Activated CD4-positive, CD25-positive, alpha-beta regulatory T cell treated with anti-CD3 and anti-CD28 coated beads, Interleukin-2, amount 50 U/mL, for 24 hours (primary cell): ENCODE data around the gene ZFR.
A peak's percentile ranks its signal among the peaks of the same experiment; 100 is the strongest.
"Not testable (repeated sequence)": the region's sequence is repeated elsewhere in the genome, so short reads cannot be mapped to it uniquely, and the experiment has no call there.

Experiments used
- ATAC-seq, 2 donors: fragments of 150-1000 bp; cut with Tn5 transposase; one replicate each; pipeline ENCODE4 v1.10.0; 2021; ENCODE audit warnings: mild to moderate bottlenecking in 1 of 2, moderate library complexity in 1 of 2

The ZFR gene

DNA sequence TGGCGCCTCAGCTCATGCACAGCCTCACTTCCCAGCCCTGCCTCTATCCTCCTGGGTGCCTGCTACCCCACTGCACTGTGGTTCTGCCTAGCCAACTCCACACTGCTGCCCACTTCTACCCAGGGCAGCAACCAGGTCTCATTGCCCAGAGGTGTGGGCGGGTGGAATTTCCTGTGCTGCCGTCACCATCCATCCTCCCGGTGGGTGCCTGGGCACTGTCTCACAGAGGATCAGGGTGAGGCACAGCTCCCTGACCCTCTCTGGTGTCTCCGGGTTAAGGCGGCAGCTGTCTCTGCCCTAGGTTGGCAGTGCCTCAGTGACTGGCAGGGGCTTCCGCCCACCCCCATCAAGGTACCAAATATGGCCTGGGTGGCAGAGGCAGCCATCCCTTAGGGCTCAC lies 127.5 kb downstream of the ZFR start:
- ATAC-seq: no peak

DNA sequence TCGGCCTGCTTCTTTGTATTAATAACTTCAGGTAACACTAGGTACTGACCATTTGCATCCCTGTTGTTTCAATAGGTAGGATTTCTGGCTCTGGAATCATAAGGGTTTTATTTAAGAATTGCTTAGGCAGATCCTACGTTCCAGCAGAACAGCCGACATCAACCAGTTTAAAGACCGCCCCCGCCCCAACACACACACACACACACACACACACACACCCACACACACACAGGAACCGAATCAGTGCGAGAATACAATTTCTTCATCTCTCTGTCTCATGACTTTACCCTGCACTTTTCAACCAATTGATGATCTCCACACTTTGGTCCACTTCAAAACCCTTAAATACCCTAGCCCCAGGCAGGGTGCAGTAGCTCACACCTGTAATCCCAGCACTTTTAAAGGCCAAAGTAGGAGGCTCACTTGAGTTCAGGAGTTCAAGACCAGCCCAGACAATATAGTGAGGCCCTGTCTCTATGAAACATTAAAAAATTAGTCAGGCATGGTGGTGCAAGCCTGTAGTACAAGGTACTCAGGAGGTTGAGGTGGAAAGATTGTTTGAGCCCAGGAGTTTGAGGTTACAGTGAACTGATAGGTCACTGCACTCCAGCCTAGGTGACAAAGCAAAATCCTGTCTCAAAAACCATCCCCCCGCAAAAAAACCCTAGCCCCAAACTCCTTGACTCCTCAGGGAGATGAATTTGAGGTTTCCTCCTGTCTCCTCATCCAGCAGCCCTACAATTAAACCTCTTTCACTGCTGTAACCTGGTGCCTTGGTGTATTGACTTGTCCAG lies 129.1 kb downstream of the ZFR start:
- no peak for ATAC-seq

DNA sequence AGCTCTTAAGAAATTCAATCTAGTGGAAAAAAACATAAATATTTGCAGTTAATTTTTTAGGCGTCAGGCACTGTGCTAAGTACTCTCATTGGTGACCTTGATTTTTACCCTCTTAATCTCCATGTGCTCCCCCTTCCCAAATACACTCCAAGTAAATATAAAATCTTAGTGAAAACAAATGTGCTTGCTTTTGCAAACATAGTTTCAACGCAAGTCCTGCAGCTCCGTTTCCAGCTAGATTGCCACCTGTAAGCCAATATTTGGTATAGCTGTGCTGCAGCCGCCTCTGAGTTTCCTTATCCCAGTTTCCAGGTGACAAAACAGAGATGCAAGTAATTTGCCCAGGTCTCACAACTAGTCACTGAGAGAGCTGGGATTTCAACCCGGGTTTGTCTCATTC lies 129.9 kb downstream of the ZFR start:
- no peak for ATAC-seq

DNA sequence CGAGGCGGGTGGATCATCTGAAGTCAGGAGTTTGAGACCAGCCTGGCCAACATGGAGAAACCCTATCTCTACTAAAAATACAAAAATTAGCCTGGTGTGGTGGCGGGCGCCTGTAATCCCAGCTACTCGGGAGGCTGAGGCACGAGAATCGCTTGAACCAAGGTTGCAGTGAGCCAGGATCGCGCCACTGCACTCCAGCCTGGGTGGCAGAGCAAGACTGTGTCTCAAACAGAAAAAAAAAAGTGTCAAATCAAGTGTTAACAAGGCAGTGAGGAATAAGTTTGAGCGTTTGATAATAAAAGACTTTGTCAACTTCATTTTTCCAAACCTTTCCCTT lies 130.4 kb downstream of the ZFR start:
- ATAC-seq: not testable (repeated sequence)

DNA sequence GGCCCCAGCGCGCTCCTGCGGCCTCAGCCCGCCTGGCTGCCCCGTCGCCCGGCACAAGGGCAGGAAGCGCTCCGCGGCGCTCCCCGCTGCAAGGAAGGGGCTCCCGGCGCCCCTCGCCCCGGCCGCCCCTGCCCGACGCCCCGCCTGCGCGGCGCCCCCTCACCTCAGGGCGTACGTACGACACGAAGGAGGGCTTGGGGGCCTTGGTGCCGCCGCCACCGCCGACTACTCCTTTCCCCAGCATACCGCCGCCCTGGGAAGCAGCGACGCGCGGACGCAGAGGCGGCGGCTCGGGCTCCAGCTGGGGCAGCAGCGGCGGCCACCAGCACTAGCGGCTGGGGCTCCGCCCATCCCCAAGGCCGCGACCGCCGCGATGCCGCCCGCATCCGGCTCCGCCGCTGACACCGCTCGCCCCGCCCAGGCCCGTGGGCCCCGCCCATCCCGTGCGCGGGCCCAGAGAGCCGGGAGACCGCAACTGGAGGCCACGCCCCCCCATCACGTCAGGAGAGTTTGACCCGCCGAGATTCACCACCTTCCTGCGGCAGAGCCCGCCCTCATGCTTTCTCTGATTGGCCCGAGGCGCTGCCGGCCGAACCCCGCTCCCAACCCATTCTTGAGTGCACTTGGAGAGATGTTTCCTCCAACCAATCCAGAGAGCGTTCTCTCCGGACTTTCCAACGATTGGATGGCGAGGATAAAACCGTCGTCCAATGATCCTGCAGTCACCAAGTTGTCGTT lies 131.8 kb downstream of the ZFR start, which contains the start of gene MTMR12:
TSS of gene MTMR12 (minus strand) at position 345 of the 738 bp plus-strand sequence. CDS start at position 244, 101 bp downstream.
- peak; percentile 96 for ATAC-seq

DNA sequence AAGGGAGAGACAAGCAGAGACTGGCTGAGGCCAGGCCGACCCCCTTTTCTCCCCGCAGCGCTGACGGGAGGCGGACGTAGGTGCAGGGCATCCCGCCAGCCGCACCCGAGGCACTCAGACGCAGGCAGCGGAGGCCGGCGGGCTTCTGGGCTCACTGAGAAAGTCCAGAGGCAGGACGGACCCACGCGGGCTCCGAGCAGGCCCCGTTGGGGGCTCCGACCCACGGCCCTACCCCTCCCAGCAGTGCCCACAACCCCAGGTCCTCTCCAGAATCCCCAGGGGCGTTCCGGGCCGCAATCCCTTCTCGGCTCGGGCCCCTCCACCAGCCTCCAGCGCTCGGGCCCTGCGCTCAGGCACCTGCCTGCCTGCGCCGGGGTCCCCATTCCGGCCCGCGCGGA lies 132.3 kb downstream of the ZFR start:
- peak; percentile 2 to 5 for ATAC-seq

DNA sequence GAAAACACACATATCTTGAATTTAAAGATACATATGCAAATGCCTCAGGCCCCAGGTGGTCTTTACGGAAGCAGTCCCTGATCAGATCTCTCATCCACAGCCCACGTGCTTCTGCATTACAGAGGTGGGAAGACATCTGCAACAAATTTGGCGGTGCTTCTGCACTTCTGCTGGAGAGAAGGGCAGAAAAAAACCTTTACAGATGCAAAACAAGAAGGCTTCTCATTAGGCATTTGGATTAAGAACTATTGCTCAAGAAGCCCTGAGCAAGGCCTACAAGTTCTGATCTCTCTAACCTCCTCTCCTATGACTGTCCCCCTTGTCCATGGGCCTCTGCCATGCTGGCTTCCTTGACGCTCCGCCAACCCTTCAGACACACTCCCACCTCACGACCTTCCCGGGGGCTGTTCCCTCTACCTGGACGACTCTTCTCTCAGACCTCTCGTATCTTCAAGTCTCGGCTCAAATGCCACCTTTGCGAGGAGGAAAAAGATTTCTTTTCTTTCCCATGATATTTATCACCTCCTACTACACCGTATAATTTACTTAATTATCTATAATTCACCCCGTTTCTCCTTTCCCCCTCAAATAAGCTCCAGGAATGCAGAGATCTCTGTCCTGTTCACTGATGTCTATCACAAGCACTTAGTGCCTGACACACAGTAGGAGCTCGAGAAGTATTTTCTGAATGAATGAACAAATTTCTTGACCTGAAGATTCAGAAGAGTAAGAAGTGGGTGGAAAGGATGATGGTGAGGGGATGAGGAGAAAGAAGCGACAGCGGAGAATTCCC lies 132.9 kb downstream of the ZFR start:
- no peak for ATAC-seq

DNA sequence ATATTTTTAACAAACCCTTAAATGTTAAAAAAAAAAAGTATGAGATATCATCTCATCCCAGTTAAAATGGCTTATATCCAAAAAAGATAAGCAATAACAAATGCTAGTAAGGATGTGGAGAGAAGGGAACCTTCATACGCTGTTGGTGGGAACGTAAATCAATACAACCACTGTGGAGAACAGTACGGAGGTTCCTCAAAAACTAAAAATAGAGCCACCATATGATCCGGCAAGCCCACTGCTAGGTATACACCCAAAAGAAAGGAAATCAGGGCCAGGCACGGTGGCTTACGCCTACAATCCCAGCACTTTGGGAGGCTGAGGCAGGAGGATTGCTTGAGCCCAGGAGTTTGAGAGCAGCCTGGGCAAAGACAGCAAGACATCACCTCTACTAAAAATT lies 134.8 kb downstream of the ZFR start:
- no peak for ATAC-seq

DNA sequence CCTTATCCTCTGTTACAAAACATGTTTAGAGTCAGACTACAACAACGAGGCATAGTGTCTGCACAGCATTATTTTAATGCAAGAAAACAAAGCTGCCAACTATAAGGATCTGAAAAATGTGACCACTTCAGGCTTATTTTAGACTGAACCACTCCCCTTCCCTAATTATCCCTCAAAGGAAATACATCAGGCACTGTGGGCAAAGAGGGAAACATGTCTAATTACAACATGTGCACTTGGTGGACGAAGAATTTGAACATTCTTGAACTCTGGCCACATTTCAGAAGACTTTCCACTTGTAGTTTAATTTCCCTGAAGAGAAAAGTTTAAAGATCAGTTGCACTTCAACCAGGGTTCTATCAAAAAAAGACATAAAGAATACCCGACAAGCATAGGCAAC lies 135.6 kb downstream of the ZFR start:
- ATAC-seq: no peak

DNA sequence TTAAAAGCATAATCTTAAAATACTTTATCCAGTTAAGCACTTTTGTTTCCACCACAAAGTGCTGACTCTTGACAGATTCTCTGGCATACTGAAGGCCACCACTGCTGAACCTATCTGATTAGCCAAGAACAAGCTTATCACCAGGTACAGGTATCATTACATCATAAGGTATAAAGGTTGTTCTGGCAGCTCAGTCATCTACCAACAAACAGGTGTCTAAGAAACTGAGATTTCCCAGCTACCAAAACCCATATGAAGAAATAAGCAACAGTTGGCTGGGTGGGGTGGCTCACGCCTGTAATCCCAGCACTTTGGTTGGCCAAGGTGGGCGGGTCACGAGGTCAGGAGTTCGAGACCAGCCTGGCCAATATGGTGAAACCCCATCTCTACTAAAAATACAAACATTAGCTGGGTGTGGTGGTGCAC lies 136.8 kb downstream of the ZFR start:
- no peak for ATAC-seq

DNA sequence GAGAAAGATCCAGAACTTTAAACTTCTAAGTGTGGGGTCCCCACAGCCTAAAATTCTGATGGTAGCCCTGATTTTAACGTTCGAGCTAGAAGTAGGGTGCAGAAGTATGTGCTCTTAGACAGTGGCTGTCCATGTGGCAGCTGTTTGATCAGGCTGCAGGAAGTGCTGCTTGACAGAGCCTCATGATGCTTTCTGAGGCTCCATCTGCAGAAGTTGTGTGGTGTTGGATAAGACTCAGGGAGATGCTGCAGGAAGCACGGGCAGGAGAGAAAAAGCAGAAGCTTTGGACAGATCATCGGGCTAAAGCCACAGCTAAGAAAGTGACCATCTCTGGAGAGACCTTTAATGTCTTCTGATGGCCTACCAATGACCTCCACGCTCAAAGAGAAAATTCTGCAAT lies 139.9 kb downstream of the ZFR start:
- no peak for ATAC-seq
